NCI-H1092 (cell line): ENCODE results near the gene IKZF1.

Experiments used
- DNase-seq: peaks from one replicate; lab custom pipeline; 2025; lab: John Stamatoyannopoulos, UW

Gene IKZF1

GRCh38 chr7:50308532-50309385 lies 4.2 kb downstream of the IKZF1 start:
- DNase-seq, result no peak

DNA sequence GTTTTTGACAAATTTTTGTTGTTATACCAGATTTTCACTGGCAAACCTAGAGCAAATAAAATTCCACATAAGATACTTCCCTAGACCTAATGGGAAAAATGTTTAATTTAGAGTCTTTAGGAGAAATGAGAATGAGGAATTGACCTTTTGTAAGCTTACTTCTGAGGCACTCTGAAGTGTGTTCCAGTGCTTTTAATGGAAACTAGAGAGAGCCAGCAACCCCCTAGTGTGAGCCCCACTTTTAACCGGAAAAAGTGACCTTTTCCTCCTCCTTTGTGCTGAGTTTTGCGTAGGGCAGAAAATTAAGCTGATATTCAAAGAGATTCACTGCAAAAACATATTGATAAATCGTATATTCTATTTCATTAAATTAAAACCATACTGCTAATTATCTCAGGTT lies 5.2 kb downstream of the IKZF1 start:
- DNase-seq, result no peak

- no peak for DNase-seq
Observed at GRCh38 chr7:50310361-50310760, 5.8 kb downstream of the IKZF1 start.

DNA sequence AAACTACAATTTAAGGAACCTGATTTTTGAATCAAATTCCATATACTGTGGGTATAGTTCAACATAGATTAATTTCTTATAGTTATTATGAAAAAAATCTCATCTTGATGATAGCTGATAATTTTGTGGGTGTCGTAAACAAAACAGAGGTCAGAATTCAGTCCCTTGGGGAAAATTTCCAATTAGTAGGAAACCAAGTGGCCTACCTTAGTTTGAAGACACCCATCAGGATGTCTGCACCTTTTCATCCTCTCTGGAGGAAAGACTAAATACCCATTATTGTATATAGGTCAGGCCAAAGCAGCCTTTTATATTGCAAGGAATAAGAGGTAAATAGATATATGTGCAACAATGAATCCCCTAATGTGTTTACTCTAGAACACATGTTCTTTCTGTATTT lies 6.4 kb downstream of the IKZF1 start:
- no peak for DNase-seq

DNA sequence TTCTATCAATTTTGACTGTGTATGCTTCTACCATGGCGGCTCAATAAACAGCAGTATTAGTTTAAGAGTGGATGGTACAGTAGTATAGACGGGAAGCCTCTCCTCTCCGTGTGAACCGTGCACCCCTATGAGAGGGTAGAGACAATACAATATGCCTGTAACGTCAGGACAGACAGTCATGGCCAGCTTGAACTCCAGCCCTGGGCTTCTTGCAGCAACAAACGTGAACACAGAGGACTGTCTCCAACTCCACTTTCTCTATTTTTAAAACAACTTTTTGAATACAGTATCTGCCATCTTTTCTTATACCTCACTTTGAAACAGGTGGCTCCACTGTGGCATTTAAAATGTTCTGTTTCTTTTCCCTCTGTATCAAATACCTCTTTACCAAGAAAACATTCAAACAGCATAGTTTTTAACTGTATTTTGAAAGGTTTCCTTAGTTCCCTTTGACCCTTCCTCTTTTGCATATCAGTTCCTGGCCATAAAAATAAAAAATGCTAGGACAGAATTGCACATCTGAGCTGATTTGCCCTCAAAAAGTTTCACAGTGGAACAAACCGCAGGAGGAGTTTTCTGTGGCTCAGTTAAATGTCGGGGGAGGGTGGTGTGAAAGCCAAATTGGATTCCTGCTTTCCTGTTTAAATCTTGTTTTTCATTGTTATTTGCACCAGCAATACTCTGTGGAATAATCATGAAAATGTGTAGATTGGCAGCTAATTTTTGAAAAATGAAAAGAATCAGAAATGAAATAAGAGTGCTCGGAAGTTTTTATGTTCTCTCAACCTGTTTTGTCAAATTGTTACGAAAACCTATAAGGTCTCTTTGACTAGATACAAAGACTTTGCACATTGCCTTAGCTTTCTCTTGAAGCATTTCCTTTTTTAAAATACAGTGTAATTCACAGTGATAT lies 8.0 kb downstream of the IKZF1 start:
- no peak for DNase-seq

- no peak for DNase-seq
Observed at GRCh38 chr7:50314836-50315592, 10.5 kb downstream of the IKZF1 start.

GRCh38 chr7:50315739-50316671 lies 11.5 kb downstream of the IKZF1 start:
- no peak for DNase-seq

- DNase-seq, result no peak
Observed at GRCh38 chr7:50317221-50317678, 12.7 kb downstream of the IKZF1 start.

DNA sequence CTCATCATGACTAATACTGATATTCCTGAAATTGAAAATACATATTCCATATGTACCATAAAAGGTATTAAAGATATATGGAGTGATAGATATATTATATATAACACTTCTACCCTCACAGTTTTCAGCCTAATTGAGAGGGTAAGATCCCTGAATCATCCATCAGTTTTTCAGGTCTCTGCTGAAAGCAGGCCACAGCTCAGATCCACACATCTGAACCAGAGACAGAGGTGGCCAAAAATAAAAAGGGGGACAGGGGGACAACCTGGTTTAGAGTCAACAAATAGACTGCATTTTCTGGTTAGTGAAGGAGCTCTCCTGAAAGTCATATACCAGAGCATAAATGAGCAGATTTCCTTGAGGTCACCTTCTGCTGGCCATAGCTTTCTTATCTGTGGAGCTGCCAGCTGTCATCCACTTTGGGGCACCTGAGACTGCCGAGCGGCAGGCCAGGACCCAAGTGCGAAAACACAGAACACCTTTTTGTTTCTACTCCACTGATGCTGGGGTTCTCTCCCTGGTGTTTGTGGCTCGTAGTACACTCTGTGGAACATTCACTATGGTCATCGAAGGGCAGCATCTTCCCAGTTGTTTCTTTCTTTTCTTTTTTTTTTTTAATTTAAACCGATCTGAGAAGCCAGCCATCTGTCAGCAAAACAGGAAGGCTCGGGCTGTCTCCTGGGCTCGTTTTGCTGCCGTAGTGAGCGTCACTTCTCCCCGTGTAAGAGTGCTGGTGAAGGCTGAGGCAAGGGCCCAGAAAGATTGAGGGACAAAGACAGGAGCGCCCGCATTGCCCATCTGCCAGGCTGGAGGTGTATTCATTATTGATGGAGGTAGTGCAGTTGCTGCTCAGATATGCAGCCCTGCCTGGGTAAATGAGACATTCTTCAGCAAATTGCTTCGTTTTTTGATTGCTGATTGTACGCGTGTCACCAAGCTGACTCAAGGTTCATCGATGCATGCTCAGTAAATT lies 13.5 kb downstream of the IKZF1 start:
- no peak for DNase-seq

DNA sequence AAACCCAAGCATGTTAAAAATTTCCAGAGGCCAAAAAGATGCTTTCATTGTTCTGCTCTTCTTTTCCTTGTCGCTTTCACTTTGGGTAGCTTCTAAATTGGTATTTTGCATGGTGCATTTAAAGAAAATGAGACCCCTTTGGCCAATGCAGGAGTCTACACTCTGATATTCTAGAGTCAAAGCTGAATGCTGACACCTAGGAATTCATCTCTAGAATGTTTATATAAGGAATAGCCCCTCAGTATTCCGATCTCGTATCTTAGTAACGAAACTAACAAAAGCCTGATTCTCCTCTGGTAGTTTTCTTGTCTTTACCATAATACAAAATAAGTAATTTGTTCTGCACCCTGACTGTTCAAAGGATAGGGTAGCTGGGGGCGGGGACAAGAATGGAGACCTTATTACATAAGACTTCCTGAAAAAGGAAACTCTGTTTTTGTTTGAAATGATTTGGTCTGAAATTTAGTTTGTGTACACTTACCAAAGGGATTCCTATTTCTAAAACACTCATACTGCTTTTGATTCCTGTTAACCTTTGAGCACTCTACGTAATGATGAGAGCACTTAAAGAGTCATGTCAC lies 17.1 kb downstream of the IKZF1 start:
- no peak for DNase-seq

GRCh38 chr7:50324113-50324512 lies 19.6 kb downstream of the IKZF1 start:
- DNase-seq, result no peak

GRCh38 chr7:50327443-50327842 lies 22.9 kb downstream of the IKZF1 start:
- DNase-seq, result no peak

GRCh38 chr7:50329775-50330174 lies 25.3 kb downstream of the IKZF1 start:
- no peak for DNase-seq

DNA sequence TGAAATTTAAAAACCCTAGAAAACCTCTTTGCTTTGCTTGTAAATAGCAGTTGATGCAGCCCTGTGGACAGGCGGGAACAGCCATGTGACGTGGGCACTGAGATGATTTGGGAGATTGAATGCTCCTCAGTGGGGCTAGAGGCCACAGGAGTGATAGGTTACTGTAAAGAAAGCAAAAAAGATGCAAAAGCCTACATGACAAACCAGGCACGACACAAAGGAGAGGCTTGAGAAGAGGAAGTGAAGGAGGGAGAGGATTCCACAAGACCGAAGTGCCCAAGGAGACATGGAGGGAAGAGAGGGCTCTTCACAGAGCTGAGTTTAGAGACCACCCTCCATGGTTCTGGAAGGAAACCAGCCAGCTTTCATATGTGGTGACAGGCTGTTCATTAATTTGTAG lies 25.7 kb downstream of the IKZF1 start:
- DNase-seq, result no peak

- DNase-seq, result no peak
Observed at GRCh38 chr7:50330696-50331095, 26.2 kb downstream of the IKZF1 start.

DNA sequence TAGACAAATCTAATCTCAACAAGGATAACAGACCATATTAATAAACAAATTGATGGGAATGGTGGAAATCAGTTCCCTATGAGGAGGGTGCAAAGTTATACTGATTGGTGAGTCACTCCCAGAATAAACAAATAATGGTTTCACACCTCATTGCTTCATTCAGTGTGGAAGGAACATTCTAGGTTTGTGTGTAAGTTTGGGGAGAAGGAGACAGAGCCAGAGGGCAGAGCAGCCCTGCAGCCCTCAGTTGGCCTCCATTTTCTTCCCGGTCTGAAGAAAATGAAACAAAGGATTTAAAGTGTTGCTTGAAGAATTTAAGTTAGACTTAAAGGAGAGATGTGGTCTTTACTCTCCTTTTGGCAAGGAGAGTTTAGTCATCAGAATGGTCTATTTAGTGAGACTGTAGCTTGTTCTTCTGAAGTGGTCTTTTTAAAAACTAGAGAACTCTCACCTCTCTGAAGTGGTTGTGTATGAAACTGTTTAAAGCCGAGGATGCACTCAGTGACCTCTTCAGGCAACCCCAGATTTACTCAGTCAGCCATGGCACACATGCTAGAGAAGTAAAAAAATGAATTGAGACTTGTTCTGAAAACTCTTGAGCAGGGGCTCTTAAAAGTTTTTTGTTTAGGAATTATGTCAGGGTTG lies 27.2 kb downstream of the IKZF1 start:
- DNase-seq, result no peak

DNA sequence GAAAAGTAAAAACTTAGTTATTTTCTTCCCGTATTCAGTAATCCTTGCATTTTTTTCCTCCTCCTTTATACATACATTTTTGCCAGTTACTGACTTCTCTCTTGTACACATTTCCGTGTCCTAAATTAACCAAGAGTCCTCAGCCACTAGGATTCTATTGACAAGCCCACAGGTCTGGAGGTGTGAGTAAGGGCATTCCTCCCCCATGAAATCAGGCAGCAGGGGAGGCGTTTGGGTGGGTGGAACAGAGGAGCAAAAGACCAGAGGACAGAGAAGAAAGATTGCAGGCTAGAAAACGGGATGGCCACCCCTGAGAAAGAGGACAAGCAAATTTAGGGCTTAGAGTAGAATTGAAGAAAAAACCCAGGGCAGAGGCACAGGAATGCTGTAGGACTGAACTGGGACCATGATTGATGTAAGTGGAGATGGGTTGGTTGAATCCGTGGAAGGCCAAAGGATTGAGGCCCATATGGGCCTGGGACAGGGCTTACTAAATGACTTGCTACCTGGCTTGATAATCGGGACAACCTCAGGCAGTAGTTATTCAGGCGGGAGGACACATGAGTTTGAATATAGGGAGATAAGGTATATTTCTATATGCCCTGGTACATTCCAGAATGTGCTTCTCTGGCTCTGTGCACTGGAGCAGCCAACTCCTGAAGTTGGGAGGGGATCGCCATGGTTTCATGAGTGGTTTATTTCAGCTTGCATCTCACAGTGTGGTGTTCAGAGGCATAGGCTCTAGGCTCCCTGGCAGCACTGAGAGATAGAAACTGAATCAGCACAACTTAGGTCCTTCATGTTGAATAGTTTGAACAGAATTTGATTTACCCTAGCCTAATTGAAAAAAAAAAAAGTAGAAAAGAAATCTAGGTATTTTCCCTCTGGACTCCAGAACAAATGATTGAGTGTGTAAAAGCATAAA lies 28.0 kb downstream of the IKZF1 start:
- DNase-seq, result no peak

DNA sequence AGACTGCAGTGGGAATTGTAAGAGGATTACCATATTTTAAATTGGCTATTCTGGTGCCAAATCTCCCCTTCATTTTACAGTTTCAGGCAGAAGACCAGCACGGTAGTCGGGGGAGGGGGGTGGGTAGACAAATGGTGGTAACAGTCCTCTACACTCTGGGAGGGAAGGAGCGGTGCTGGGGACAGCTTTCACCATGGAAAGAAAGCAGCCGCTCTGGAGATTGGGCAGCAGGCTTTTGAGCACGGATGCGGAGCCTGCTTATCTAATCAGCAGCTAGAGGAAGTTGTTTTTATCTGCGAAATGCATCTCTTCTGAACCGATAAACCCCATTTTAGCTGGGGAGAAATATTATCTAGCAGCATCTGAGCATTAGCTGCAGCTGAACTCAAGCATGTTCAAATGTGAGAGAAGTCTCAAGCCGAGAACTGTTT lies 28.7 kb downstream of the IKZF1 start:
- DNase-seq, result no peak
